Aorta (tissue), 5 donors: Measurements from ENCODE around the gene DIAPH2. TPM values are rescaled to one million over a fixed set of nuclear protein-coding genes. Genes with fewer than 3 reads are reported as not detected.
A peak's percentile ranks its signal among the peaks of the same experiment; 100 is the strongest.

Experiments
- ATAC-seq: fragments of 200-7000 bp; cut with Tn5 transposase; one replicate; pipeline ENCODE4 v1.9.1; 2022; ENCODE audit warnings: moderate library complexity; ENCODE audit not compliant: low FRiP score
- DNase-seq, 2 donors: peaks; one replicate each; pipeline ENCODE4 v3.0.0-alpha.2; 2020
- H3K27ac ChIP-seq, 2 donors: one replicate each; pipeline ENCODE4 v1.5.1; 2013; ENCODE audit warnings: low read length in 2 of 2, mild to moderate bottlenecking in 2 of 2, moderate library complexity in 2 of 2, control low read depth in 1 of 2, inconsistent platforms in 1 of 2, low read depth in 1 of 2
- H3K27me3 ChIP-seq, 2 donors: one replicate each; pipeline ENCODE4 v1.6.1; 2013; ENCODE audit warnings: control low read depth in 1 of 2, low read length in 1 of 2, mild to moderate bottlenecking in 1 of 2, moderate library complexity in 1 of 2; ENCODE audit not compliant: insufficient read depth in 2 of 2, control insufficient read depth in 1 of 2
- H3K36me3 ChIP-seq, 2 donors: one replicate each; pipeline ENCODE4 v1.6.1; 2013; ENCODE audit warnings: control low read depth in 1 of 2, low read length in 1 of 2, mild to moderate bottlenecking in 1 of 2; ENCODE audit not compliant: insufficient read depth in 2 of 2, control insufficient read depth in 1 of 2
- H3K4me1 ChIP-seq, 2 donors: one replicate each; pipeline ENCODE4 v1.6.1; 2013; ENCODE audit warnings: low read length in 2 of 2, control low read depth in 1 of 2, mild to moderate bottlenecking in 1 of 2, moderate library complexity in 1 of 2; ENCODE audit not compliant: insufficient read depth in 2 of 2, control insufficient read depth in 1 of 2
- H3K4me3 ChIP-seq, 2 donors: one replicate each; pipeline ENCODE4 v1.5.1; 2013; ENCODE audit warnings: low read length in 2 of 2, control low read depth in 1 of 2, mild to moderate bottlenecking in 1 of 2
- H3K9me3 ChIP-seq: one replicate; pipeline ENCODE4 v1.6.1; 2013; ENCODE audit warnings: mild to moderate bottlenecking, low read length; ENCODE audit not compliant: control insufficient read depth
- WGBS, 2 donors: extraction: QIAGEN DNeasy Blood & Tissue Kit; methylation state at CpG; one replicate each; pipeline ENCODE4 v1.1.7; 2013; 5-methylcytosine and 5-hydroxymethylcytosine counted together
- intact Hi-C, 2 donors: fragments of 100-400 bp; cut with DNase I; formaldehyde crosslinking; loops; one replicate each; pipeline versions ENCODE4 v1.14.2 to v1.15.0; 2022
- polyA plus RNA-seq, 2 donors: library from polyadenylated mRNA; stranded (reverse); fragments of 200-250 nt; gene quantifications; one replicate each; pipeline ENCODE4 v1.2.3, GENCODE V29; 2013
- total RNA-seq, 2 donors: library from RNA; stranded (reverse); fragmentation: NEBNext Ultra II Directional; extraction: Animal tissue kit (Norgen Biotek cat#: 25700); gene quantifications; one replicate each; pipeline ENCODE4 v1.2.1, GENCODE V29; 2021
- donor health status: healthy with polysubstance abuse.
- donor health status: Bipolar disorder and iron deficiency.
- donor health status: DM: no; HTN: no; CAD: no.
- donor health status: DM: no; HTN: no; CAD: no.
- donor health status: DM: yes; HTN: yes; CAD: no.

DIAPH2 gene
- total and polyA plus RNA-seq, 4 donors: 6.5 to 48.4 (median 29.9) TPM

DNA sequence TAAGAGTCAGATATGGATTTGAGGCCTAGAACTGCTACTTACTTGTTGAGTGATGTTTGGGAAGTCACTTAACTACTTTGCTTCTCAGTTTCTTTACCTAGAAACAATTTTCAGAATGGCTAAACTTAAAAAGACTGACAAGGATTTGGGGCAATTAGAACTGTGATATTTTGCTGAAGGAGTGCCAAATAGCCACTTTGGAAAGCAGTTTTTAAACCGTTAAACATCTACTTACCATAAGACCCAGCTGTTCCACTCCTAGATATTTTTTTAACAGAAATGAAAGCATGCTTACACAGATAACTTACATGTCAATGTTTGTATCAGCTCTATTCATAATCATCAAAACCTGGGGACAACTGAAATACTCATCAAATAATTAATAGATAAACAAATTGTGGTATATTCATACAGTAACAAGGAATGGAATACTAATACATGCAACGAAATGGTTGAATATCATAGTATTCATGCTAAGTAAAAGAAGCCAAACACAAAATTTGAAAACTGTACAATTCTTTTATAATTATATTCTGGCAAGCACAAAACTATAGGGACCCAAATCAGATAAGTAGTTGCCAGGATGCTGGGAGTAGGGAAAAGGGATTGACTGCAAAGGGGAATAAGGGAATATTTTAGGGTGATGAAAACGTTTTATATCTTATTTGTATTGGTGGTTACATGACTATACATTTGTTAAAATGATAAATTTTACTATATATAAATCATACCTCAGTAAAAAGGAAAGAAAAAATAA is 223.1 kb downstream of the DIAPH2 start:
- DNase-seq: no peak
- Histone ChIP-seq H3K36me3 (no peaks in the 10 kb centered on the region), H3K27me3 (no peaks in the 10 kb centered on the region), H3K4me3 (no peak overlapping the region), H3K27ac (no peak overlapping the region), H3K9me3 (no peaks in the 10 kb centered on the region), H3K4me1 (no peaks in the 10 kb centered on the region)
- ATAC-seq: peak; percentile 50
- 8 to 19% methylated on average over 3 of the region's 3 CpGs for WGBS, 2 donors
- intact Hi-C loops: no loop called here

DNA sequence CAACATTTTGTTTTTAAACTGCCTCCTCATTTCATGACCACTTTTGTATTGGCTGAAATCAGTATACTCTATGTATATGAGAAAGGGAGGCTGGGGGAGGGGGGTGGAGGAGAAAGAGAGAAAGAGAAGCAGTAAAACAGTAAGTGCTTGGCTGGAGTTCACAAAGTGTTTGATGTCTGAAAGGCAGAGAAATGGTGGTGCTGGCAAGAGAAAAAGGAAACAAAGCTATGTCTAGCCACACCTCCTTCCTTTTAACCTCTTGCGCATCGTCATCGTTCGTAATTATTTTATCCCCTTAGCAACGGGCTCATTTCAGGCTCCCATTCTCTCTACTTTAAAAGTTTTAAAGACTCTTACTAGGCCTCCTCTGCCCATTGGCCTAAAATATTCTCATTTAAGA is 224.6 kb downstream of the DIAPH2 start:
- WGBS, 2 donors: 80 to 82% methylated on average over 5 of the region's 5 CpGs
- Histone ChIP-seq H3K4me1 (no peaks in the 10 kb centered on the region), H3K4me3 (no peak overlapping the region), H3K27me3 (no peaks in the 10 kb centered on the region), H3K36me3 (no peaks in the 10 kb centered on the region), H3K27ac (no peak overlapping the region), H3K9me3 (no peaks in the 10 kb centered on the region)
- ATAC-seq (no peak), DNase-seq (no peak)
- intact Hi-C loops: no loop called here

DNA sequence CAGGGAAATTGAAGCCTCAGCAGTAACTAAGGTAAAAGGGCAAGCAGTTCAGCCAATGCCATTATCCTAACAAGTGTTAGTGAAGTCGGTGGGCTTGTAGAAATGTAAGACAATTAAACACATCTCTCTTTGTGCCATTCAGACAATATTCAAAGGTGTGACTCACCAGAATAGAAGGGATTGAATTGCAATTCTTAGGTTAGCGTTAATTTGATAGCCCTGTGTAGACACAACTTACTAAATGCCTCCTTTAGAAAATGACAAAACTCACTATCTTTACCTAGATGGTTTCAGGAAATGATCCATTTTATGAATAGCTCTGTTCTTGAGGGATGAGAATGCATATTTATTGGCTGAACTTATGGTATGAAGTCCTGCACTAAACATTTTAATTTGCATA is 234.2 kb downstream of the DIAPH2 start:
- Histone ChIP-seq H3K27me3 (no peaks in the 10 kb centered on the region), H3K4me3 (no peak overlapping the region), H3K27ac (no peak overlapping the region), H3K36me3 (no peaks in the 10 kb centered on the region), H3K9me3 (no peaks in the 10 kb centered on the region), H3K4me1 (no peaks in the 10 kb centered on the region)
- intact Hi-C loops: no loop called here
- no peak for ATAC-seq
- no peak for DNase-seq
- WGBS, 2 donors: 81 to 97% methylated on average over 2 of the region's 2 CpGs

DNA sequence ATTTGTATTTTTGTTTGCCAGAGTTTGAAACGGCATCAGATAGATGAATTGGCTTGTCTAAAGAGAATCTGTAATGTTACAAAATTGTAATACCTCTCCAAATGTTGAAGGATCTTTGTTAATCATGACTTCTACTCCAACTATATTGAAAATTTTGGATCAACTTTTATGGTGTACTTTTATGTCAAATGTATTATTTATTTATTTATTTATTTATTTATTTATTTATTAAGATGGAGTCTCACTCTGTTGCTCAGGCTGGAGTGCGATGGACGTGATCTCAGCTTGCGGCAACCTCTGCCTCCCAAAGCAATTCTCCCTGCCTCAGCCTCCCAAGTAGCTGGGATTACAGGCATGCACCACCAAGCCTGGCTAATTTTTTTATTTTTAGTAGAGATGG is 235.0 kb downstream of the DIAPH2 start:
- no peaks in the 10 kb centered on the region for H3K4me1 ChIP-seq
- H3K4me3 ChIP-seq: no peak overlapping the region
- intact Hi-C loops: no loop called here
- no peaks in the 10 kb centered on the region for H3K36me3 ChIP-seq
- no peak for DNase-seq
- no peaks in the 10 kb centered on the region for H3K27me3 ChIP-seq
- H3K27ac ChIP-seq: no peak overlapping the region
- H3K9me3 ChIP-seq: no peaks in the 10 kb centered on the region
- ATAC-seq: no peak
- 92 to 99% methylated on average over 4 of the region's 4 CpGs for WGBS, 2 donors

- Histone ChIP-seq H3K27me3 (no peaks in the 10 kb centered on the region), H3K9me3 (no peaks in the 10 kb centered on the region), H3K4me3 (no peak overlapping the region), H3K36me3 (no peaks in the 10 kb centered on the region), H3K27ac (no peak overlapping the region), H3K4me1 (no peaks in the 10 kb centered on the region)
- no peak for ATAC-seq
- WGBS, 2 donors: 67 to 92% methylated on average over 3 of the region's 3 CpGs
- no peak for DNase-seq
- intact Hi-C loops: no loop called here
These were observed 239.9 kb downstream of the DIAPH2 start for GRCh38 chrX:96924581-96924980.

DNA sequence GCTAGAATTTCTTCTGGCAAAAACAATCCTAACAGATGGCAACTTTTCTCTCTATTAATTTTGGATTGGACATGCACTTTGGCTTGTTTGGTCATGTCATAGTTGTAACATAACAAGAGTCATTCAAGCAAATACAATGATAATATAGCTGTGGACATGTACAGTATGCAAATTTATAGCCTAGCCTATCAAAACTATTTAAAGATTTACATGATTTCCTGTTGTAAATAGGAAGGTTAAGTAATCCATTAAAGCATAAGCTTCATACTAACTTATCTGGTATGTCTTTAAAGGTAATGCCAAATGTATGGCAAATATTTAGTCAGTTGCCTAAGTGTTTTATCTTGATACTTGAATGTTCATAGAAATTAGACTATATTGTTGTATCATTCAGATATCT is 244.4 kb downstream of the DIAPH2 start:
- ATAC-seq: no peak
- DNase-seq: no peak
- Histone ChIP-seq H3K27me3 (no peaks in the 10 kb centered on the region), H3K27ac (no peak overlapping the region), H3K4me1 (no peaks in the 10 kb centered on the region), H3K4me3 (no peak overlapping the region), H3K36me3 (no peaks in the 10 kb centered on the region), H3K9me3 (no peaks in the 10 kb centered on the region)
- intact Hi-C loops: no loop called here

GRCh38 chrX:96957718-96958117 is 273.1 kb downstream of the DIAPH2 start:
- Histone ChIP-seq H3K27ac (no peak overlapping the region), H3K9me3 (peaks cover 1% of the 10 kb centered on the region), H3K27me3 (no peaks in the 10 kb centered on the region), H3K4me1 (no peaks in the 10 kb centered on the region), H3K4me3 (no peak overlapping the region), H3K36me3 (no peaks in the 10 kb centered on the region)
- intact Hi-C loops: no loop called here
- 97 to 99% methylated on average over 4 of the region's 4 CpGs for WGBS, 2 donors
- DNase-seq: no peak
- no peak for ATAC-seq

DNA sequence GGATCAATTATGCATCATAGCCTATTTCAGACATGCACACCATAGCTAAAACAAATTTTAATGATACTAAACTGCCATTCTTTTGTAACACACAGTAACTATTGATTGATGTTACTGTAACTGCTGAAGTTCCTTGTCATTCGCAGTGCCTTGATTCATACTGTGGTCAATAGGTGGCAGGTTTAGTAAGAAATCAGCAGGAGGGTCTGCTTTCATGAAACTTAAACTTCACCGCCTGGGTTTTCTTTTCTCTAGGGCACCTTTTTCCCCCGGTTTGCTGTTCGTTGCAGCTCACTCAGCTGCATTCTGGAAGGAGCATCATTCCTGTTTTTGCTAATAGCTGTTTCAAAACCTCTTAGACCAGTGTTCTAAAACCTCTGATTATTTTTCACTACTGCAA is 287.2 kb downstream of the DIAPH2 start:
- intact Hi-C loops: no loop called here
- no peaks in the 10 kb centered on the region for H3K36me3 ChIP-seq
- WGBS, 2 donors: 41 to 72% methylated on average over 4 of the region's 4 CpGs
- ATAC-seq (no peak), DNase-seq (no peak)
- H3K4me3 ChIP-seq: no peak overlapping the region
- no peaks in the 10 kb centered on the region for H3K4me1 ChIP-seq
- H3K27ac ChIP-seq: no peak overlapping the region
- no peaks in the 10 kb centered on the region for H3K27me3 ChIP-seq
- H3K9me3 ChIP-seq: no peaks in the 10 kb centered on the region

GRCh38 chrX:96978906-96979305 is 294.3 kb downstream of the DIAPH2 start:
- WGBS, 2 donors: 46 to 84% methylated on average over 1 of the region's 1 CpG
- DNase-seq (no peak), ATAC-seq (no peak)
- intact Hi-C loops: no loop called here
- Histone ChIP-seq H3K9me3 (no peaks in the 10 kb centered on the region), H3K4me1 (no peaks in the 10 kb centered on the region), H3K36me3 (no peaks in the 10 kb centered on the region), H3K27ac (no peak overlapping the region), H3K4me3 (no peak overlapping the region), H3K27me3 (no peaks in the 10 kb centered on the region)
